ENCODE results near the gene RLIM.

RLIM gene

DNA sequence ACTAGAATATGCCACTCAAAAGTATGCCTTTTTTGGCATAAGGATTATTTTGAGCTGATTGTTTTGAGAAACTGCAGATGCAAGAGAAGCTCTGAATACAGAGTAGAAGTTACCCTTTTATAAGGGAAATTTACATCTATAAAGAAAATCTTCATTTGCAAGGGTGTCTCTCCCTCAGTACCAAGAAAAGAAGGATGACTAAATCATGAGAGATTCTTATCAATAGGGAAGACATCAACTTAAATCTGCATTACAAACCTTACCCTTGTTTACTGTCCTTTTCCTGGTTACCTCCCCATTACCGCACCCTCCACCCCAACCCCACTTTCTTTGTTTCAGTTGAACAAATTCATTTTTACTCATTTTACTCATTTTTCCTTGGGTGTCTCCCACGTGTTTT is 62.5 kb downstream of the RLIM start:
- H3K4me3 ChIP-seq (ENCODE audit: low read depth, low read length), result no peak overlapping the region
- TF ChIP-seq, protein P1, sequence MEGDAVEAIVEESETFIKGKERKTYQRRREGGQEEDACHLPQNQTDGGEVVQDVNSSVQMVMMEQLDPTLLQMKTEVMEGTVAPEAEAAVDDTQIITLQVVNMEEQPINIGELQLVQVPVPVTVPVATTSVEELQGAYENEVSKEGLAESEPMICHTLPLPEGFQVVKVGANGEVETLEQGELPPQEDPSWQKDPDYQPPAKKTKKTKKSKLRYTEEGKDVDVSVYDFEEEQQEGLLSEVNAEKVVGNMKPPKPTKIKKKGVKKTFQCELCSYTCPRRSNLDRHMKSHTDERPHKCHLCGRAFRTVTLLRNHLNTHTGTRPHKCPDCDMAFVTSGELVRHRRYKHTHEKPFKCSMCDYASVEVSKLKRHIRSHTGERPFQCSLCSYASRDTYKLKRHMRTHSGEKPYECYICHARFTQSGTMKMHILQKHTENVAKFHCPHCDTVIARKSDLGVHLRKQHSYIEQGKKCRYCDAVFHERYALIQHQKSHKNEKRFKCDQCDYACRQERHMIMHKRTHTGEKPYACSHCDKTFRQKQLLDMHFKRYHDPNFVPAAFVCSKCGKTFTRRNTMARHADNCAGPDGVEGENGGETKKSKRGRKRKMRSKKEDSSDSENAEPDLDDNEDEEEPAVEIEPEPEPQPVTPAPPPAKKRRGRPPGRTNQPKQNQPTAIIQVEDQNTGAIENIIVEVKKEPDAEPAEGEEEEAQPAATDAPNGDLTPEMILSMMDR (IDR thresholded peaks at IDR 0.05; ENCODE audit: borderline replicate concordance, insufficient read depth, low read depth, low read length), result no peak

DNA sequence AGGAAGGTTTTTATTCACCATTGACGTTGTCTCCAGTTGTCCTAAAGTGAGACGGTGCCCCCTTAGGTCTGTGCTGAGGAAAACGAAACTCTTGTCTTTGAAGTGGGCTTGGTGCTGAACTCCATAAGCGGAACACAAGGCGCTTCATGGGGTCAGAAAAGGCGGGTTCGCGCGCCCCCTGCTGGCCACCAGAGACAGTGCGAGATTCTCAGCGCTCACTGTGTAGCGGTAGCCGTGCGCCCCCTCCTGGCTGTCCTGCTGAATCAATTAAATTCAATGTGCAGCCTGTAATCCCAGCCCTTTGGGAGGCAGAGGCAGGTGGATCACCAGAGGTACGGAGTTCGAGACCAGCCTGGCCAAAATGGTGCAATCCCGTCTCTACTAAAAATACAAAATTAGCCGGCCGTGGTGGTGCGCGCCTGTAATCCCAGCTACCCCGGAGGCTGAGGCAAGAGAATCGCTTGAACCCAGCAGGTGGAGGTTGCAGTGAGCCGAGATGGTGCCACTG is 64.1 kb downstream of the RLIM start:
- TF ChIP-seq, protein P1 (IDR thresholded peaks at IDR 0.05; ENCODE audit: borderline replicate concordance, insufficient read depth, low read depth, low read length), result peak; percentile 97
- H3K4me3 ChIP-seq (ENCODE audit: low read depth, low read length), result no peak overlapping the region

DNA sequence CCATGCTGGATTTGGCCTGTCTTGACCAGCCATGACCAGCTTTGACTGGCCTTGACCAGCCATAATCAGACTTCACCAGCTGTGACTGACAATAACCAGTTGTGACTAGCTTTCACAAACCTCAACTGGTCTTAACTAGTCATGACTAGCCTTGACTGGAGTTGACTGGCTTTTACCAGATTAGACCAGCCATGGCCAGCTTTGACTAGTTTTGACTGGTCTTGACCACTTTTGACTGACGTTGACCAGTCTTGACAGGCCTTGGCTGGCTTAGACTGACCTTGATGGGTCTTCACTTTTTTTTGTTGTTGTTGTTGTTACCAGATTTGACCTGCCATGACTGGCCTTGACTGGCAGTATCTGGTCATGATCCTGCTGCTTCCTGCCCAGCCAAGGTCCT is 67.4 kb downstream of the RLIM start:
- no peak overlapping the region for H3K4me3 ChIP-seq (ENCODE audit: low read depth, low read length)
- TF ChIP-seq, protein P1 (IDR thresholded peaks at IDR 0.05; ENCODE audit: borderline replicate concordance, insufficient read depth, low read depth, low read length), result no peak

DNA sequence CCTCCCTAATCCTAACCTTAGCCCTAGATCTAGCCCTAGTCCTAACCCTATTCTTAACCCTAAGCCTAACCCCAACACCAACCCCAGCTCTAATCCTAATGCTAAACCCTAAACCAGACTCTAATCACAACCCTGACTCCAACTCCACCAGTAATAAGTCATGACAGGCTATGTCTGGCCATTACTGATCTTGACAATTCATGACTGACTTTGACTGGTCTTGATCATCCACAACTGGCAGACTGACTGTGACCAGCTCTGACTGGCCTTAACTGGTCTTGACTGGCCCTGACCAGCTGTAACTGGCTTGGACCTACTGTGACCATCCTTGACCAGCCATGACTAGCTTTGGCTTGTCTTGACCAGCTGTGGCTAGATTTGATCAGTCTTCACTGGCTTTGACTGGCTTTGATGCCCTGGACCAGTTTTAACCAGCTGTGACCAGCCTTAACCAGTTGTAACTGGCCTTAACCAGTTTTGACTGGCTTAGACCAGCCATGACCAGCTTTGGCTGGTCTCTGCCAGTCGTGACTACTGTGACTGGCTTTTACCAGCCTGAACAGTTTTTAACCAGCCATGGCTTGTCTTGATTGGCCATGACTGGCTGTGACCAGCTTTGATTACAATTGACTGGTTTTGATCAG is 68.4 kb downstream of the RLIM start:
- TF ChIP-seq, protein P1 (IDR thresholded peaks at IDR 0.05; ENCODE audit: borderline replicate concordance, insufficient read depth, low read depth, low read length), result no peak

DNA sequence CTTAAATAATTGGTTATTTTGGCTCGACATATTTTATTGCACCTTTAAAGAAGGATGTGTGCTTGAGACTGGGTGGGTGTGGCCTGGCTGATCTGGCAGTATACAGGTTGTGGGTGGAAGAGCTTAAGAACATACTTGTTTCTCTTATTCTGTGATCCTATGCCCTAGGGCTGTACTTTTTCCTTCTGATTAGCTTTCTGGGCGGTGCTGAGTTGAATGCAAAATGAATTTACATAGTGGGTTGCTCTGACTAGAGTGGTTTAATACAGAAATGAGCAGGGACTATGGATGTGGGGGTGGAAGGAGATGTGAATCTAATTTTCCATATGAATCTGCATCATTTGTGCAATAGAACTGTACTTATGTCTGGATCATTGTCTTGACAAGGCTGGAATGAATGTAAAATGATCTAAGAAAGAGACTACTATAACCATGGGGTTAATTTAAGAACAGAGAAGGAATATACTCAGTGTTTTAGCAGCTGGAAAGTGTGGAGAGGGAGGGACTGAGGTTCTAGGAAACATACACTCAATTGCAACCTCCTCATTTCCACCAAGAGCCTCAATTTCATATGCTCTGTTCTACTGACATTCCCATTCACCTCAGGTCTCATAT is 73.7 kb downstream of the RLIM start:
- H3K4me3 ChIP-seq (ENCODE audit: low read depth, low read length), result no peak overlapping the region
- TF ChIP-seq, protein P1 (IDR thresholded peaks at IDR 0.05; ENCODE audit: borderline replicate concordance, insufficient read depth, low read depth, low read length), result no peak

More for the DNA sequence above, 68.4 kb downstream of the RLIM start:
- H3K4me3 ChIP-seq (ENCODE audit: low read depth, low read length), result no peak overlapping the region

DNA sequence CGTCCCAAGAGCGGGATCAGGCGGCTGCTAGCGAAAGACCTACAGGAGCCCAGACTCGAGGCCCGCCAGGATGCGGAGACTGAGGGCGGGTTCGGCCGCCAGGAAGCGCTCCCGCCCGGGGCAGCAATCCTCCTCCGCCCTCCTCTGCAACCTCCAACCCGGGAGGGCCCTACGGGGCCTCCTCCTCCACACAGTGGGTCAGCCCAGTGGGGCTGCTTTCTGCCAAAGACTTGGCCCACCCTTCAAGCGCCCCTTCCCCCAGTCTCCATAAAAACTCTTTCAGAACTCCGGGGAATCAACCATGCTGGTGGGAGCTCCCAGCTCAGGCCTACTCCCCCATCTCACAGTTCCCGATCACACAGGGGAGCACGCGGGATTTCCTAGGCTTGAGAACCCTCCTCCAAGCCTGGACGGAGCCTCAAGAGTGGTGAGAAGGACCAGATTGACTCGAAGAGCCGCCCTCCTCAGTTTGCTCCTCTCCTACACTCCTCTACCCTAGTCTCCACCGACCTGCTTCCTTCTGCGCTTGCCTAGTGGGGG is 77.5 kb downstream of the RLIM start:
- H3K4me3 ChIP-seq (ENCODE audit: low read depth, low read length), result peak overlapping the region; percentile 49
- TF ChIP-seq, protein P1 (IDR thresholded peaks at IDR 0.05; ENCODE audit: borderline replicate concordance, insufficient read depth, low read depth, low read length), result no peak
